Rectal smooth muscle tissue (tissue), 1 donor: Measurements from ENCODE around the gene MGST2.

Experiments used
- H3K27ac ChIP-seq: one replicate; pipeline ENCODE4 v1.7.0; 2013; ENCODE audit warnings: low read depth, low read length, inconsistent platforms
- H3K27me3 ChIP-seq: one replicate; pipeline ENCODE4 v1.7.0; 2013; ENCODE audit warnings: low read length; ENCODE audit not compliant: control insufficient read depth, insufficient read depth
- H3K36me3 ChIP-seq: one replicate; pipeline ENCODE4 v1.7.0; 2013; ENCODE audit warnings: low read length; ENCODE audit not compliant: control insufficient read depth, insufficient read depth
- H3K4me1 ChIP-seq: one replicate; pipeline ENCODE4 v1.7.0; 2013; ENCODE audit warnings: low read length; ENCODE audit not compliant: control insufficient read depth, insufficient read depth
- H3K4me3 ChIP-seq: one replicate; pipeline ENCODE4 v1.7.0; 2013; ENCODE audit warnings: low read length
- H3K9ac ChIP-seq: one replicate; pipeline ENCODE4 v1.7.0; 2013; ENCODE audit warnings: low read length

The MGST2 gene

DNA sequence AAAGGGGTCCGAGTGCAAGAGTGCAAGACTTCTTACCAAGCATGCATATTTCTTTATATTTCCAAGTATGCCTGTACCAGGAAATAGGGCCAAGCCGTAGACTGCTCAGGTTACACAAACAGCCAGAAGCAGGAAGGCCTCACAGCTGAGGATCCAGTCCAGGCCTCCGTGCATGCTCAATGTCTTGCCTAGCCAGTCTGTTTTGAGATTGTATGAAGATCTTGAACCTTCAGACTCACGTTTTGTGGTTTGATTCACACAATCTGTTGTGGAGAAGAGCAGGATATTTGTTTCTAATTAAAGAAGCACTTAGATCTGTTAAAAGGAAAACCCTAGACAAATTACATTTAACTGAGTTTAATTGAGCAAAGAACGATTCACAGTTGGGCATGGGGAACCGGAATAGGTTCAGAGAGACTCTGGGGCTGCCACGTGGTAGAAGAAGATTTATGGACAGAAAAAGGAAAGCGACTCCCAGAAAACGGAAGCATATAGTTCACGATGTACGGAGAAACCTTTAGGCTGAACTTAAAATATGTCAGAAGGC is 1.2 kb downstream of the MGST2 start:
- Histone ChIP-seq H3K27ac (peak overlapping the region; percentile 85), H3K4me3 (peak overlapping the region; percentile 88), H3K36me3 (no peaks in the 10 kb centered on the region), H3K27me3 (no peaks in the 10 kb centered on the region), H3K9ac (no peak overlapping the region), H3K4me1 (peaks cover 10% of the 10 kb centered on the region)

DNA sequence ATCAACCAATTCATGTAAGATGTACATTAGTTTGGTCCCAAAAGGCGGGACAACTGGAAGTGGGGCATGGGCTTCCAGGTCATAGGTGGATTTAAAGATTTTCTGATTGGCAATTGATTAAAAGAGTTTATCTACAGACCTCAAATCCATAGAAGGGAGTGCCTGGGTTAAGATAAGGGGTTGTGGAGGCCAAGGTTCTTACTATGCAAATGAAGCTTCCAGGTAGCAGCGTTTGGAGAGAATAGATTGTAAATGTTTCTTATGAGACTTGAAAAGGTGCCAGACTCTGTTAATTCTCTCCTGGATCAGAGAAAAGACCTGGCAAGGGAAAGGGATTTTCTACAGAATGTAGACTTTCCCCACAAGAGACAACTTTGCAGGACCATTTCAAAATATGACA is 2.4 kb downstream of the MGST2 start:
- Histone ChIP-seq H3K27ac (no peak overlapping the region), H3K27me3 (no peaks in the 10 kb centered on the region), H3K4me3 (peak overlapping the region; percentile 33), H3K9ac (no peak overlapping the region), H3K4me1 (peaks cover 10% of the 10 kb centered on the region), H3K36me3 (no peaks in the 10 kb centered on the region)

DNA sequence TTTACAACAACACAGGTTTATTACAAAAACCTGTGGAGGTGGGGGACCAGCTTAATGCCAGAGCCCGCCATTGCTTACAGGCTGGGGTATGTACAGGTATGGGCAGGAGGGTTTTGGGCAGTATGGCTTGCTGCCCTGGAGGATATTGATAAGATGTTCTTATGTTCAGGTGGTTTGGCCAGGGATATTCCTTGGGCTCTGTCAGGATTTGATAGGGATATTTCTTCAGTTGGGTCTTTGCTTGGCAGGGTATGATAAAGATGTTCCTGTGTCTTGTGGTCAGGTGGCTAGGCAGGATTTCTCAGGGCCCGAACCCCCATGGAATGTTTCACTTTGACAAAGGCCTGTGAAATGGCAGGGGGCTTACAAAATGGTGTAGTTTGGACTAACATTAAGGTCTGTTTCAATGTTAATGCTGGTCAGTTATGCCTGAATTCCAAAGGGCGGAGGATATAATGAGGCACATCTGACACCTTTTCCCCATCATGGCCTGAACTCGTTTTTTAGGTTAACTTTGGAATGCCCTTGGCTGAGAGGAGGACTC is 3.1 kb downstream of the MGST2 start:
- Histone ChIP-seq H3K27me3 (no peaks in the 10 kb centered on the region), H3K9ac (no peak overlapping the region), H3K27ac (no peak overlapping the region), H3K4me3 (no peak overlapping the region), H3K36me3 (no peaks in the 10 kb centered on the region), H3K4me1 (peaks cover 10% of the 10 kb centered on the region)

DNA sequence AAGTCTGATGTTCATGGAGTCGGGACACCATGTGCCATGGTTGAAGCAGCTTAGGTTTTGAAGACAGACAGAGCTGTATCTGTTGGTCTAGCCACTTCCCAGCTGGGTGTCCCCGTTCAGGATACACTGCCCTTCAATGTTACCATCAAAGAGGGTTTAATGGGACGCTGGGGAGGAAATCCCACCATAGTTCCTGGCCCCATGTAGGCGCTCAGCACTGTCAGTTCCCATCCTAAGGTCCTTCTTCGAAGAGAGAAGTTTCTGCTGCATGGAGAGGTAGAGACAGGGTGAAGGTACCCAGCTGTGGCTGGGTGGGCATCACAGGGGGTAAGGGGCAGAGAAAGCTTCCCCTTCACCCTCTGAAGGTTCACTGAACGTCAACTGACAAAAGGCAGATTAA is 3.7 kb downstream of the MGST2 start:
- no peak overlapping the region for H3K27ac ChIP-seq
- no peak overlapping the region for H3K4me3 ChIP-seq
- H3K9ac ChIP-seq: no peak overlapping the region

DNA sequence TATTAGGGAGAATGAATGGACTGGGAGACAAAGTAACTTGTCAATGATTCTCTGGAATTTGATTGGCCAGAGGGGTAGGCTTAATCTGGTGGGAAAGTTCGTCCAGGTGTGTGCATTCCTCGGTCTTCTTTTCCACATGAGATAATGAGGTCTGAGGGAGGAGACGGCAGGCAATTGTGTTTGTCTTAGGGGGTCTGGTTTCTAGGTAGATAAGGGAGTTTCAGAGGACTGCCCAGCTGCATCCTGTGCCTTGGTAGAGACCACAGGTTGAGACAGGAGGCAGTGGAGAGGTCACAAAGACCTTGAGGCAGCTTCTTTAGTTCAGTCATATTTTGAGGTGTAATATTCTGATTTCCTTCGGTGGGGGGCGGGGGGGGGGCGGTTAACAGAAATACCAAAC is 4.3 kb downstream of the MGST2 start:
- no peaks in the 10 kb centered on the region for H3K27me3 ChIP-seq
- no peak overlapping the region for H3K4me3 ChIP-seq
- H3K9ac ChIP-seq: no peak overlapping the region
- H3K27ac ChIP-seq: no peak overlapping the region
- H3K4me1 ChIP-seq: peaks cover 10% of the 10 kb centered on the region
- H3K36me3 ChIP-seq: no peaks in the 10 kb centered on the region

More for the DNA sequence above, 3.7 kb downstream of the MGST2 start:
- H3K4me1 ChIP-seq: peaks cover 10% of the 10 kb centered on the region
- no peaks in the 10 kb centered on the region for H3K36me3 ChIP-seq
- H3K27me3 ChIP-seq: no peaks in the 10 kb centered on the region

DNA sequence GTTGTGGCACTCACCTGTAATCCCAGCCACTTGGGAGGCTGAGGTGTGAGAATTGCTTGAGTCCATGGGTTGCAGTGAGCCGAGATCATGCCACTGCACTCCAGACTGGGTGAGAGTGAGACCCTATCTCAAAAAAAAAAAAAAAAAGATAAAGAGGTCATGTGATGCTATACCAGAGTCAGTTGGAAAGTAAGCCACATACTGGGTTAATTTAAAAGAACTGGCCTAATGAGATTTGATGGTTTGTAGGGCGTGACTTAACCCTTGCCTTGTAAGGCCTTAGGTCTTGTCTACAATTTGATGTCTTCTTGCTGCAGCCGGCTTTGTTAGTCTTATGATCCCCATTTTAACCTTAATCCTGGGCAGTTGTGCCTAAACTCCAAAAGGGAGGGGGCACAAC is 5.2 kb downstream of the MGST2 start:
- peaks cover 7% of the 10 kb centered on the region for H3K4me1 ChIP-seq
- no peaks in the 10 kb centered on the region for H3K36me3 ChIP-seq
- H3K9ac ChIP-seq: no peak overlapping the region
- no peaks in the 10 kb centered on the region for H3K27me3 ChIP-seq
- H3K4me3 ChIP-seq: no peak overlapping the region
- no peak overlapping the region for H3K27ac ChIP-seq

DNA sequence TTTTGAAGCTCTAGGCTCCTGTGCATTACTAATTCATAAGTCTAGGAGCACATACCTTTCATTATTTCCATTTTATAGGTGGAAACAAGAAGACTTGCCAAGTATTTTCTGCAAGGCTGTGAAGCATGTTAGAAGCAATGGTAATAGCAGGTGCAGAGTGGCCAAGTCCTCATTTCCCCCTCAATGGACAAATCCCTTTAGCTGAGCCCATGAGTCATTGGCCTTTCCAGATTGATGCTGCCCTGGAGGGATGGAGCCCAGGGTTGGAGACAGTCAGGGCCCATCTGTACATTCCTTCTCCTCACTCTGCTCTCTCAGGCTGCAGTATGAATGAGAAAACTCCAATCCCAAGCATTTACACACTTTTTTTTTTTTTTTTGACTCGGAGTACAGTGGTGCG is 6.6 kb downstream of the MGST2 start:
- no peak overlapping the region for H3K27ac ChIP-seq
- H3K4me1 ChIP-seq: peaks cover under 1% of the 10 kb centered on the region
- H3K27me3 ChIP-seq: no peaks in the 10 kb centered on the region
- no peak overlapping the region for H3K9ac ChIP-seq
- H3K36me3 ChIP-seq: no peaks in the 10 kb centered on the region
- no peak overlapping the region for H3K4me3 ChIP-seq

DNA sequence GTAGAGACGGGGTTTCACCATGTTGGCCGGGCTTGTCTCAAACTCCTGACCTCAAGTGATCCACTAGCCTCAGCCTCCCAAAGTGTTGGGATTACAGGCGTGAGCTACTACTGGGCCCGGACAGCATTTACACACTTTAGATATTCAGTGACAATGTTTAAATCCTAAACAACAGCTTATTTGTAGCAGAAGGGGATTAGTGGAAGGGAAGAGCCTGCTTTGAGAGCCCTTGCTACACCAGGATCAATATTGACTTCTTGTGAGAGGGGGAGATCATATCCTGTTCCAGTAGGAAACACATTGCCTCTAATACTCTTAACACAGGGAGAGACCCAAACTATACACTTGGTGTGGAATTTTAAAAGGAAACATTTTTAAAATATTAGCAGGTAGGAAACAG is 7.1 kb downstream of the MGST2 start:
- H3K36me3 ChIP-seq: no peaks in the 10 kb centered on the region
- no peaks in the 10 kb centered on the region for H3K27me3 ChIP-seq
- no peak overlapping the region for H3K27ac ChIP-seq
- no peak overlapping the region for H3K4me3 ChIP-seq
- H3K9ac ChIP-seq: no peak overlapping the region
- no peaks in the 10 kb centered on the region for H3K4me1 ChIP-seq

DNA sequence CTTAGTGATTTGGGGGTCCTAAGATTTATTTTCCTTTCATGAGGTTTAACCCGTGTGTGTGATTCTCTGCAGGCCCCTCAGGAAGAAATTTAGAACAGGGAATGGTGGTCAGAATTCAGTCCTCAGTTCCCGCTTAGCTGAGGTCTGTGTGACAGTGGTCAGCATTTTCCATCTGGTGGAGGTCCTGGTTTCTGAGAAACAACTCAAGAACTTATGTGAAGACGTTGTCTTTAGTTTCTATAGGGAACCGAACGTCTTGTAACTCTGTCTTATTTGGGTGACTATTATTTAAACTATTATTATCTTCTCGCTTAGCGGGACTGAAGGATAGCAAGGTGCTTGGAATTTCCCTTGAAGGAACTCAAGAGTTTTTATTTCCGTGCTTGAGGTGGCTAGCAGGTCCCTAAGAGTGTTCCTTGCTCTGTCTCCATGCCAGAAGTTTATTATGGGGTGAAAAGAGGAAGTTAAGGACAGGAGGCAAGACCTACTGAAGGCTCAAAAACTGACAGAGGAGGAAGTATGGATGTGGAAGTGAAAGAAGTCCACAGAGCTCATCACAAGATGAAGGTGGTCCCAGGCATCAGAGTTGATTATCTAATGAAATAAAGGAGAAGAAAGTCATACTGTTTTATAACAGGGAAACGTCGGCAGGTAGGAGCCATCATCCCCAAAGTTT is 9.4 kb downstream of the MGST2 start:
- Histone ChIP-seq H3K27ac (no peak overlapping the region), H3K36me3 (peaks cover 5% of the 10 kb centered on the region), H3K9ac (no peak overlapping the region), H3K4me1 (no peaks in the 10 kb centered on the region), H3K4me3 (no peak overlapping the region), H3K27me3 (no peaks in the 10 kb centered on the region)

DNA sequence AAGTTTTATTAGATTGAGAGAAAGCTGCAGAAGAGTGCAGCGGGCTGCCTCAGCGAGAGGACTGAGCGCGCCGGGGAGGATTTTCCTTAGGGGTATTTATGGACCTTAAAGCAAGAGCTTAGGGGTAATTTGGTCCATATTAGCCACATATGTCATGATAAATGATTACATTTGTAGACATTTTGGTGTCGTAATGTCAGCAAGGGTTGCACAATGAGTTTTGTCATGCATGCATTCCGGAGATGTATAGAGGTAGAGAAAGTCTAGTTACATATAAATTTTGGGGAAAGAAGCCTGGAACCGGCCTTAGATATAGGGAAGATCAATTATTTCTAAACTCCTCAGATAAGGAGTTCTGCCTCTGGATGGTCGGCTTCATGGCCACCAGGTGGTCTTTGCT is 10.0 kb downstream of the MGST2 start:
- Histone ChIP-seq H3K4me1 (no peaks in the 10 kb centered on the region), H3K36me3 (peaks cover 5% of the 10 kb centered on the region)

DNA sequence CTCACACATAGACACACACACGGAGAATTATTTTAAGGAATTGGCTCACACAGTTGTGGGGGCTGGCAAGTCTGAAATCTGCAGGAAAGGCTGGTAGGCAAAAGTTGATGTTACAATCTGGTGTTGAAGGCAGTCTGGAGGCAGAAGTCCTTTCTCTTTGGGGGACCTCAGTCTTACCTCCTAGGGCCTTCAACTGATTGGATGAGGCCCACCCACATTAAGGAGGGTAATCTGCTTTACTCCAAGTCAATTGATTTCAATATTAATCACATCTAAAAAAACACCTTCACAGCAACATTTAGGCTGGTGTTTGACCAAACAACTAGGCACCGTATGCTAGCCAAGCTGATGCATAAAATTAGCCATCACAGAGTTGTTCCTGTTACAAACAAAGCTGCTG is 10.7 kb downstream of the MGST2 start:
- Histone ChIP-seq H3K27ac (no peak overlapping the region), H3K4me3 (no peak overlapping the region), H3K4me1 (no peaks in the 10 kb centered on the region), H3K9ac (no peak overlapping the region), H3K36me3 (peaks cover 5% of the 10 kb centered on the region), H3K27me3 (no peaks in the 10 kb centered on the region)

More for the DNA sequence above, 10.0 kb downstream of the MGST2 start:
- Histone ChIP-seq H3K27me3 (no peaks in the 10 kb centered on the region), H3K4me3 (no peak overlapping the region), H3K27ac (no peak overlapping the region), H3K9ac (no peak overlapping the region)

DNA sequence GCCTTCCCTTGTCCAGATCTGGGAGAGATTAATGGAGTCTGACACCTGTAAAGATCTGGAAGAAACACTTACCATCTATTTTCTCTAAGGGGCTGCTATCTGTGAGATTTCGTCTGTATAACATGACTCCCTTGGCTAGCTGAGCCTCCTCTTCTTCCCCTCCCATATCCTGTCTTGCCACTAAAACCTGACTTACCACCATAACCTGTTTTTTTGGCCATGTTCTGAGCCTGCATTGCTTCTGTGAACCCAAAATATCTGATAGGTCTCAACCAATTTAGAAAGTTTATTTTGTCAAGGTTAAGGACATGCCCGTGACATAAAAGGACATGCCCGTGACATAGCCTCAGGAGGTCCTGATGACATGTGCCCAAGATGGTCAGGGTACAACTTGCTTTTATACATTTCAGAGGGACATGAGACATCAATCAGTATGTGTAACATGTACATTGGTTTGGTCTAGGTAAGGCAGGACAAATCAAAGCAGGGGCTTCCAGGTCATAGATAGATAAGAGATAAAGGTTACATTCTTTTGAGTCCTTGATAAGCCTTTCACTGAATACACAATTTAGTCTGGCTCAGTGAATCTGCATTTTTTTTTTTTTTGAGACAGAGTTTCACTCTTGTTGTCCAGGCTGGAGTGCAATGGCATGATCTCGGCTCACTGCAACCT is 11.4 kb downstream of the MGST2 start:
- no peaks in the 10 kb centered on the region for H3K27me3 ChIP-seq
- no peak overlapping the region for H3K4me3 ChIP-seq
- no peak overlapping the region for H3K9ac ChIP-seq
- peaks cover 5% of the 10 kb centered on the region for H3K36me3 ChIP-seq
- no peak overlapping the region for H3K27ac ChIP-seq
- no peaks in the 10 kb centered on the region for H3K4me1 ChIP-seq
